Endodermal cell (in vitro differentiated cells): Measurements from ENCODE around the gene CNIH3. TPM values are rescaled to one million over a fixed set of nuclear protein-coding genes. Genes with fewer than 3 reads are reported as not detected.

Source experiments
- DNase-seq: peaks from one replicate; pipeline ENCODE4 v3.0.0-alpha.2; 2017
- H3K27ac ChIP-seq: 2 replicates; pipeline ENCODE4 v1.5.1; 2013; ENCODE audit warnings: mild to moderate bottlenecking, low read depth, low read length, moderate library complexity
- H3K27me3 ChIP-seq: 2 replicates; pipeline ENCODE4 v1.6.1; 2013; ENCODE audit warnings: mild to moderate bottlenecking, low read length, moderate library complexity; ENCODE audit not compliant: insufficient read depth, control insufficient read depth, poor library complexity, severe bottlenecking
- H3K36me3 ChIP-seq: 2 replicates; pipeline ENCODE4 v1.7.0; 2013; ENCODE audit warnings: mild to moderate bottlenecking, low read length, moderate library complexity; ENCODE audit not compliant: control insufficient read depth, insufficient read depth
- H3K4me1 ChIP-seq: one replicate; pipeline ENCODE4 v1.7.0; 2013; ENCODE audit warnings: low read length; ENCODE audit not compliant: control insufficient read depth, insufficient read depth
- H3K4me3 ChIP-seq: 2 replicates; pipeline ENCODE4 v1.5.1; 2013; ENCODE audit warnings: mild to moderate bottlenecking, low read length, moderate library complexity
- H3K9ac ChIP-seq: 2 replicates; pipeline ENCODE4 v1.6.1; 2013; ENCODE audit warnings: mild to moderate bottlenecking, low read length, moderate library complexity; ENCODE audit not compliant: poor library complexity, severe bottlenecking; ENCODE audit errors: extremely low read depth
- H3K9me3 ChIP-seq: 2 replicates; pipeline ENCODE4 v1.6.1; 2013; ENCODE audit warnings: mild to moderate bottlenecking, low read length, moderate library complexity; ENCODE audit not compliant: control insufficient read depth
- H3K27ac Mint-ChIP-seq: 2 replicates; pipeline ENCODE4 v1.8.0; 2020; ENCODE audit warnings: mixed read lengths
- H3K27me3 Mint-ChIP-seq: 2 replicates; pipeline ENCODE4 v1.8.0; 2021; ENCODE audit warnings: mild to moderate bottlenecking, mixed read lengths; ENCODE audit not compliant: insufficient read depth
- H3K36me3 Mint-ChIP-seq: 2 replicates; pipeline ENCODE4 v1.8.0; 2020; ENCODE audit warnings: low read depth, mixed read lengths
- H3K4me1 Mint-ChIP-seq: 2 replicates; pipeline ENCODE4 v1.8.0; 2020; ENCODE audit warnings: mixed read lengths
- H3K4me3 Mint-ChIP-seq: 2 replicates; pipeline ENCODE4 v1.8.0; 2020; ENCODE audit warnings: mild to moderate bottlenecking, moderate library complexity, mixed read lengths
- H3K9me3 Mint-ChIP-seq: 2 replicates; pipeline ENCODE4 v1.8.0; 2020; ENCODE audit warnings: mild to moderate bottlenecking, mixed read lengths
- WGBS, 2 experiments: methylation state at CpG; one replicate each; pipeline versions ENCODE4 v1.1.5 to v1.1.7; 2013; ENCODE audit warnings: missing lambda C conversion rate in 2 of 2, mixed read lengths in 1 of 2; ENCODE audit not compliant: insufficient coverage in 1 of 2, insufficient read length in 1 of 2; 5-methylcytosine and 5-hydroxymethylcytosine counted together
- total RNA-seq, 2 donors: library from RNA; stranded (reverse); fragmentation: NEBNext Ultra II Directional in 1 of 2; extraction: Animal tissue kit (Norgen Biotek cat#: 25700) in 1 of 2; gene quantifications; 2 replicates in 1 of 2; 3 replicates in 1 of 2; pipeline ENCODE4 v1.2.1, GENCODE V29; 2021
- TF ChIP-seq, protein P1 (sequence below): fragments of 200-600 bp; sonication (generic); conservative IDR thresholded peaks from 2 replicates; pipeline ENCODE4 v1.5.0; 2021; ENCODE audit warnings: antibody characterized with exemption, mild to moderate bottlenecking

CNIH3 gene
- total RNA-seq, 2 donors from 2014 or later, result 4.5 to 6.6 TPM

DNA sequence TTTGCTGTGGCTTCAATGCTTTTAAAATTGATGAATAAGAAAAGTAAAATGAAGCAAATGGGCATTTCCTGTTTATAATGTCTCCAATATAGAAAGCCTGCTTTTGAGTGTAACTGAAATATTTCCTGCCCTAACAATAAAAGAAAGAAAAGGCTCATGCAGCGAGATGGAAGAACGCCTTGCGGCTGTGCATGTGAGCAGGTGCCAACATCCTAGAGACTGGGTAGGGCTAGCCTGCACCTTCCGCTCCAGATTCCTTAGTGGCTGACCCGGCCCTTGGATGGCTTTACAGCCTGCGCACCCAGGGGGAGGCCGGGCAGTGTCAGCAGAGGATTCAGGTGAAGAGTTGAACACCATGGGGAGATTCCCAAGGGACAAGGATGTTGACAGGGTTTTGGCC is 21.8 kb downstream of the CNIH3 start:
- Histone ChIP-seq H3K36me3 (no peaks in the 10 kb centered on the region), H3K9ac (no peak overlapping the region), H3K27me3 (no peaks in the 10 kb centered on the region), H3K4me3 (no peak overlapping the region), H3K9me3 (no peaks in the 10 kb centered on the region), H3K27ac (no peak overlapping the region), H3K4me1 (peaks cover 24% of the 10 kb centered on the region)
- 95 to 100% methylated on average over 3 to 7 of the region's 7 CpGs for WGBS, 2 experiments
- DNase-seq, result no peak
- TF ChIP-seq, protein P1, sequence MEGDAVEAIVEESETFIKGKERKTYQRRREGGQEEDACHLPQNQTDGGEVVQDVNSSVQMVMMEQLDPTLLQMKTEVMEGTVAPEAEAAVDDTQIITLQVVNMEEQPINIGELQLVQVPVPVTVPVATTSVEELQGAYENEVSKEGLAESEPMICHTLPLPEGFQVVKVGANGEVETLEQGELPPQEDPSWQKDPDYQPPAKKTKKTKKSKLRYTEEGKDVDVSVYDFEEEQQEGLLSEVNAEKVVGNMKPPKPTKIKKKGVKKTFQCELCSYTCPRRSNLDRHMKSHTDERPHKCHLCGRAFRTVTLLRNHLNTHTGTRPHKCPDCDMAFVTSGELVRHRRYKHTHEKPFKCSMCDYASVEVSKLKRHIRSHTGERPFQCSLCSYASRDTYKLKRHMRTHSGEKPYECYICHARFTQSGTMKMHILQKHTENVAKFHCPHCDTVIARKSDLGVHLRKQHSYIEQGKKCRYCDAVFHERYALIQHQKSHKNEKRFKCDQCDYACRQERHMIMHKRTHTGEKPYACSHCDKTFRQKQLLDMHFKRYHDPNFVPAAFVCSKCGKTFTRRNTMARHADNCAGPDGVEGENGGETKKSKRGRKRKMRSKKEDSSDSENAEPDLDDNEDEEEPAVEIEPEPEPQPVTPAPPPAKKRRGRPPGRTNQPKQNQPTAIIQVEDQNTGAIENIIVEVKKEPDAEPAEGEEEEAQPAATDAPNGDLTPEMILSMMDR, result no peak
- Mint-ChIP-seq H3K36me3 (no peaks in the 10 kb centered on the region), H3K4me3 (no peak overlapping the region), H3K4me1 (peaks cover 55% of the 10 kb centered on the region), H3K9me3 (no peaks in the 10 kb centered on the region), H3K27ac (no peak overlapping the region), H3K27me3 (no peaks in the 10 kb centered on the region)

DNA sequence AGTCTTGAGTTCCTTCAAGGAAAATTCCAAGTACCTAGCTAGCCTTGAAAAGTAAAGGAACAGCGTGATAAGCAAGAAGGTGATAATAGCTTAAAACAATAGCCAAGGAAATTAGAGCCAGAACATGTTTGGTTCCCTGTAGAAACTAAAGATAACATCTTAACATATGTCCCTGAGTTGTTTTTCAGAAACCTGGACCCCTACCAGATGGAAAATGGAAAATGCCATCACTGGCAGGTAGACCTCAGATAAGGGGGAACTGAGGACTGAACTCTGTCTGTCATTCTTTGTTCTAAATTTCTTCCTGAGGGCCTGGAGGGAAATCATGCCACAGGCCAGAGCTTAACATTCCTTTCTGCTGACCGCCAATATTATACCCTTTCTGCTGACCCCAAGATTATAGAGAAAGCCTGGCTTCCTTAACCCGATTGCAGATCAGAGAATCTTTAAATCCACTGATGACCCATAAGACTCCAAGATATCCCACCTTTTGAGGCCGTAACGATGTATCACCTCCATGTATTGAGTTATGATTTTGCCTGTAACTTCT is 23.4 kb downstream of the CNIH3 start:
- no peaks in the 10 kb centered on the region for H3K9me3 Mint-ChIP-seq
- no peaks in the 10 kb centered on the region for H3K36me3 ChIP-seq
- no peak for DNase-seq
- peak overlapping the region; percentile 38 for H3K4me3 ChIP-seq
- peaks cover 45% of the 10 kb centered on the region for H3K4me1 Mint-ChIP-seq
- no peaks in the 10 kb centered on the region for H3K9me3 ChIP-seq
- peak overlapping the region; percentile 77 for H3K27ac Mint-ChIP-seq
- no peaks in the 10 kb centered on the region for H3K36me3 Mint-ChIP-seq
- WGBS, 2 experiments, result 71 to 79% methylated on average over 4 to 5 of the region's 5 CpGs
- peaks cover 23% of the 10 kb centered on the region for H3K4me1 ChIP-seq
- H3K27me3 ChIP-seq, result no peaks in the 10 kb centered on the region
- H3K27me3 Mint-ChIP-seq, result no peaks in the 10 kb centered on the region
- TF ChIP-seq, protein P1, result no peak
- H3K9ac ChIP-seq, result peak overlapping the region; percentile 1
- H3K27ac ChIP-seq, result no peak overlapping the region
- peak overlapping the region; percentile 14 for H3K4me3 Mint-ChIP-seq

DNA sequence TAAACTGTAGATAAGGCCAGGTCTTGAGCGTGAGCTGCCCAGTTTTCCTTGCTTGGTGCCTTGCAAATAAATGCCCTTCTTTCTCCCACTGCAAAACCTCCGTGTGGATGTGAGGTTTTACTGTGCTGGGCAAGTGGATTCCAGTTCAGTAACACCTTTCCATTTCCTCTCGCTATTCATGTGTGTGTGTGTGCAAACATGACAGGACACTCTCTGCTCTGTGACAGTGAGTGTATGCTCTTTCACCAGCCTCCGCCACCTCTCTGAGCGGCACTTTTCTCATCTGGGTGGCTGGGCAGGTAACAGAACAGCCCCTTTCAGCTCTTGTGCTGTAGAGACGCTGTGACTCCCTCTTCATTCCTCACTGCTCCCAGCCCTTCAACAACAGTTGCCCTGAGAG is 23.9 kb downstream of the CNIH3 start:
- peak overlapping the region; percentile 0 for H3K4me3 ChIP-seq
- no peaks in the 10 kb centered on the region for H3K27me3 ChIP-seq
- peak overlapping the region; percentile 1 for H3K9ac ChIP-seq
- no peak overlapping the region for H3K4me3 Mint-ChIP-seq
- H3K9me3 ChIP-seq, result no peaks in the 10 kb centered on the region
- H3K27ac ChIP-seq, result no peak overlapping the region
- no peaks in the 10 kb centered on the region for H3K36me3 Mint-ChIP-seq
- H3K27me3 Mint-ChIP-seq, result no peaks in the 10 kb centered on the region
- 86 to 100% methylated on average over 1 to 6 of the region's 6 CpGs for WGBS, 2 experiments
- no peak for DNase-seq
- peaks cover 47% of the 10 kb centered on the region for H3K4me1 Mint-ChIP-seq
- H3K27ac Mint-ChIP-seq, result peak overlapping the region; percentile 77
- H3K36me3 ChIP-seq, result no peaks in the 10 kb centered on the region
- TF ChIP-seq, protein P1, result no peak
- H3K9me3 Mint-ChIP-seq, result no peaks in the 10 kb centered on the region
- peaks cover 23% of the 10 kb centered on the region for H3K4me1 ChIP-seq
